Fibroblast of skin of left biceps (primary cell): ENCODE measurements around the gene PRODH.
"Not testable (repeated sequence)": the region's sequence is repeated elsewhere in the genome, so short reads cannot be mapped to it uniquely, and the experiment has no call there.

Source experiments
- DNase-seq, 2 experiments: peaks; one replicate each; pipeline ENCODE4 v3.0.0-alpha.2; 2013; ENCODE audit warnings: low read depth in 2 of 2

PRODH gene

DNA sequence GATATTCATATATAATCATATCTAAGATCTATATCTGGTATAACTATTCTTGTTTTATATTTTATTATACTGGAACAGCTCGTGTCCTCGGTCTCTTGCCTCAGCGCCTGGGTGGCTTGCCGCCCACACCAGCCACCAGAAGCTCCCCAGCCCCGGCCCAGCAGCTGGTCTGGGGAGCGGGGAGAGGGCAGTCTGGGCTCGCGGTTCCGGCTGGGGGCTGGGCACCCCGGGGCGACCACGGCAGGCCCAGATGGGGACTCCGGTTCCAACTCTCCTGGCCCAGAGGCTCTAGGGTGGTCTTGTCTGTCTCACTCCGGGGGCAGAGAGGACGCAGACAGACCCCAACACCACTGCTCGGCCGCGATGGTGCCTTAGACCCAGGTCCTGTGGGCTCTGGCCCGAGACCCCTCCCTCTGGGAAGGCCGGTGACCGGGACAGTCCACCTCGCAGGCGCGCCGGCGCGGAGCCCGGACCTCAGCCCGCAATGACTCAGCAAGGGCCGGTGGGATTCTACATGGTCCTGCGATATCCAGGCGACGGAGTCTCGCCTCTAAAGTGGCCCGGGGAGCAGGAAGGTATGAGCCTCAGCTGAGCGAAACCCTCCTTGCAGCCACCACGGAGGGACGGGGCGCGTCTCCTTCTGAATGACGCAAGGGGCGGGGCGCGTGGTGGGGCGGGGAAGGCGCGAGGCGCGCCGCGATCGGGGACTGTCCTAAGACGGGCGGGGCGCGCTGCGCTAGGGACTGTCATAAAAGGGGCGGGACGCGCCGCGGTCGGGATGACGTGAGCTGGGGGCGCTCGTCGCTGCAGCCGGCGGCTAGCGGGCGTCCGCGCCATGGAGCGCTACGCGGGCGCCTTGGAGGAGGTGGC lies 30.3 kb downstream of the PRODH start, which contains the start of gene DGCR6:
TSS of gene DGCR6 (plus strand) at position 781 of the 870 bp plus-strand sequence. CDS start at position 836, 55 bp downstream.
- no peak for DNase-seq

DNA sequence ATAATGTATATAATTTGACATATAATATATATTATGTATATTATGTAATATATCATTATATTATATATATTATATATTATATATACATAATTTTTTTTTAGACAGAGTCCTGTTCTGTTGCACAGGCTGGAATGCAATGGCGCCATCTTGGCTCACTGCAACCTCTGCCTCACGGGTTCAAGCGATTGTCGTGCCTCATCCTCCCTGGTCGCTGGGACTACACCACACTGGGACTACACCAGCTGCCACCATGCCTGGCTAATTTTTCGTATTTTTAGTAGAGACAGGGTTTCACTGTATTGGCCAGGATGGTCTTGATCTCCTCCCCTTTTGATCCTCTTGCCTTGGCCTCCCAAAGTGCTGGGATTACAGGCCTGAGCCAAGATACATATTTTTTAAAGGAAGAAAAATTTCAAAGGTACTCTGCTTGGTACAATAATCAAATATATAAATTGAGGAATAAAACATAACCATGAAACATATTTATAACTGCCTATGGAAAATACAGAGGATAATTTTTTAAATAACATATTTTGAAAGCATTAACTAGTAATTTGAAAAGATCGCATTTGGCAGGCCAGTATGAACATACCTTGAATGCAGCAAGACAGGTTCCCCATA lies 39.9 kb downstream of the PRODH start:
- not testable (repeated sequence) for DNase-seq

DNA sequence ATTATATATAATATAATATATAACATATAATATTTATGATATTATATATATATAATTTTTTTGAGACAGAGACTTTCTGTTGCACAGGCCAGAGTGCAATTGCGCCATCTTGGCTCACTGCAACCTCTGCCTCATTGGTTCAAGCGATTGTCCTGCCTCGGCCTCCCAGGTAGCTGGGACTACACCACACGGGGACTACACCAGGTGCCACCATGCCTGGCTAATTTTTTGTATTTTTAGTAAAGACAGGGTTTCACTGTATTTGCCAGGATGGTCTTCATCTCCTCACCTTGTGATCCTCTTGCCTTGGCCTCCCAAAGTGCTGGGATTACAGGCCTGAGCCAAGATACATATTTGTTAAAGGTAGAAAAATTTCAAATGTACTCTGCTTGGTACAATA lies 42.3 kb downstream of the PRODH start:
- DNase-seq = not testable (repeated sequence)

DNA sequence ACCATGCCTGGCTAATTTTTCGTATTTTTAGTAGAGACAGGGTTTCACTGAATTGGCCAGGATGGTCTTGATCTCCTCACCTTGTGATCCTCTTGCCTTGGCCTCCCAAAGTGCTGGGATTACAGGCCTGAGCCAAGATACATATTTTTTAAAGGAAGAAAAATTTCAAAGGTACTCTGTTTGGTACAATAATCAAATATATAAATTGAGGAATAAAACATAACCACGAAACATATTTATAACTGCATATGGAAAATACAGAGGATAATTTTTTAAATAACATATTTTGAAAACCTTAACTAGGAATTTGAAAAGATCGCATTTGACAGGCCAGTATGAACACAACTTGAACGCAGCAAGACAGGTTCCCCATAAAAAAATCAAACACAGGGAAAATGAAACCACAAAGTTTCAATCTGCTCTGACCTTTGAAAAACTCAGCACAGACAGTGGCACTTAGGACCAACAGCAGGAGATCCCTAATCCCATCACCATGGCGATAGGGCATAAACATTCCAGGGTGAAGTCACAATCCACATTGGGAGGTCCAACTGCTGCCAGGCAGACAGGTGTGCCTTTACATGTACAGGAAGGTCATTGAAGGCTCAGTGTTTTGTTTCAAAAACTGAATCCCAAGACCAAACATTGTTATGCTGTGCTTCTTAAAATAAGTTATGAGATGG lies 45.4 kb downstream of the PRODH start:
- not testable (repeated sequence) for DNase-seq

DNA sequence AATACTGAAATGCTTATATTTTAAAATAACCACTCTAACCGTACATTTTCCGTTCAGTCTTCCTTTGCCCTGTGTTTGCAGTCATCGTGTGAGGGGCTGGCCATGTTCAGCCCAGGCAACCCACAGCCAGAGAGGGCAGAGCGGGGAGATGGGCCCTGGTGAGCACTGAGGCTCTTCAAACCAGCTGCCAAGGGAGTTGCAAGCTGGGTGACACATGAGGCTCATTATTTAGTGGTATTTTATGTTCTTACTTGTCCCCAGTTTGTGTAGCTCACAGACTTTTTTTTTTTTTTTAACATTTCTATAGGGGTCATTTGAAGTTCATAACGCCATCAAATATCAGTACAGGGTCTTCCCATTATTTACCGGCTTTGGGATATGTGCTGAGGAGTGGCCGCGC lies 48.0 kb downstream of the PRODH start:
- DNase-seq = no peak

DNA sequence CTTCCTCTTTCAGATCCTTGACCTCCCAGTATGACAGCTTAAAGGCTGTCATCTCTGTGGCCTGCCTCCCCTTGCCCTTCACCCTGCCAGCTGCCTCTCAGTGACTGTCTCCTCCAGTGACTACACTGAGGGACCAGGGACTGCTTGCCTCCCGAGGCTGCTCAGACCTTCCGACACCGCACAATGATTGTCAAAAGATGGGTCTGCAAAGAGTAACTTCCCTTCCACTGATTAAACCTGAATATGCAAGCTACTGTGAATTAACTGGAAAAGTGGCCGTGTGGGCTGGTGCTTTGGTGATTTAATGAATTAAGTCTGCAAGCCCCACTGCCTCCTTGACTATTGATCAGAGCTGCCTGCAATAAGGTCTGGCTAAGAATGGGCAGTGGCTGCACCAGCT lies 51.6 kb downstream of the PRODH start:
- not testable (repeated sequence) for DNase-seq

DNA sequence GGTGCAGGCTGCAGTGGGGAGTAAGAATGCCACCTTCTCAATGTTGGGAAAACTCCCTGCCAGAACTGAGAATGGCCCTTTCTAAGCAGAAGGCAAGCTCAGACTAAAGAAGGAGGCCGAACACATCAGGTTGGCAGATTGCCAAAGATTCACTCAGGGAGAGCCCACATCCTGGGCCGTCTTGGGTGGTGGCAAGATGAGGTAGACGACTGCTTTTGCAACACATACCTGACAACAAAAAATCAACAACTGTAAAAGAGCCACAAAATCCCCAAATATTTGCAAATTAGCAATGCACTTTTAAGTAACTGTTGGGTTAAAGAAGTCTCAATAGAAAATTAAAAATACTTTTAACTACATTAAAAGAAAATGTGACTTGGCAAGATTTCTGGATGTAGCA lies 54.8 kb downstream of the PRODH start:
- DNase-seq = not testable (repeated sequence)
